Activated naive CD4-positive, alpha-beta T cell (primary cell): ENCODE data around the gene ZNF658.
"Not testable (repeated sequence)": the region's sequence is repeated elsewhere in the genome, so short reads cannot be mapped to it uniquely, and the experiment has no call there.

ENCODE experiments used
- DNase-seq, 4 experiments: peaks; one replicate each; lab custom pipeline; 2025; lab: John Stamatoyannopoulos, UW

ZNF658 gene

DNA sequence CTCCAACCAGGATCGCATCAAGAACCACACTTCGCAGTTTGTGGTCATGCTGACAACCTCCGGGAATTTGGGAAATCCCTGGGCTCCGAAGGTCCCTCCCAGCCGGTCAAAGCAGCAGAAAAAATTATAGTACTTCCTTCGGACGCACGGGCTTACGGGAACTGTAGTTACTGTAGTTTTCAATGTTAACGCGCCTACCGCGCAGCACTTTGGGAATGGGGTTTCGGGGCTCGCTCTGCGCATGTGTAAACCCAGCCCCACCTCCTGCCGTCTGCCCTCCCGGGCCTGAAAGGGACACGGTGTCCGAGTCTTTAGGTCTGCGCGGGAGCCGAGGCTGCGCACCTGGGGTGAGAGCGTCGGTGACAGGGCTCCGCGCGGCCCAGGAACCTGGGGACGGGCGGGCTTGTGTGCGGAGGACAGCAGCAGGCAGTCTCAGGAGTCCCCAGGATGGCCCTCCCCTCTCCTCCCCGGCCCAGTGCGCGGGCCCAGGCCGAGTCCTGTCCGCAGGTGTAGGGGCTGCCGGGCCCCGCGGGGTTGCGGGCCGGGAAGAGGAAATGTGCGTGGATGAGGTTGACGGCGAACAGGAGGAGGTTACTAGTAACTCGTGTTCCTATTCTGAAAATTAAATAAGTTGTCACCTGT is at the start of gene ZNF658:
Gene ZNF658, plus strand, starts transcription at position 236 of the 642 bp plus-strand sequence. CDS start 2,837 bp downstream, outside the sequence.
- DNase-seq, result not testable (repeated sequence)

DNA sequence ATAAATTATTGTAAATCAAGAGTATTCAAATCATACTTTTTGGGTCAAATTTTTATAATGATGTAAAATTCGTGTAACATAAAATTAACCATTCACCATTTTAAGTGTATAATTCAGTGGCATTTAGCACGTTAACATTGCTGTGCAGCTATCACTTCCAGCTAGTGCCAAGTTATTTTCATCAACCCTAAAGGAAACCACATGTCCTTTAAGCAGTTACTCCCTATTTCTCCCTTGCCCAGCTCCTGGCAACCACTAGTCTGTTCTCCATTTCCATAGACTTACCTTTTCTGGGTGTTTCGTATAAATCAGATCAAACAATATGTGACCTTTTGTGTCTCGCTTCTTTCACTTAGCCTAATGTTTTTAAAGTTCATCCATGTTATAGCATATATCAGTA is 38.8 kb upstream of the ZNF658 start:
- not testable (repeated sequence) for DNase-seq

DNA sequence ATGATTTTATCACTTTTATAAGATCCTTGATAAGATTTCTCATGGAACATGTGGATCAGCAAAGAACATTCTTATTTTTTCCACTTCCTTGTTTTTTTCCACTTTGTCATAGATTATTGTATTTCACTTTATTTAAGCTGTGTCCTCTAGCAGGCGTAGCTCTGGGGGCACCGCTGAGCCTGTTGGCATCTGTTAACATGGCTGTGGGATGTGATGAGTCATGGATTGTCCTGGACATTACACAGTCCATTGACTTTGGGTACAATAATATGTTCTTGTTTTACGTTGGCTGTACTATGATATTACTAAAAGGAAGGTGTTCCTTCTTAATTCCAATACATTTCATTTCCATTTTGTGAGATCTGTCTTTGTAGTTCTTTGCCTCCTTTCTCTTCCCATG is 31.9 kb upstream of the ZNF658 start:
- not testable (repeated sequence) for DNase-seq

DNA sequence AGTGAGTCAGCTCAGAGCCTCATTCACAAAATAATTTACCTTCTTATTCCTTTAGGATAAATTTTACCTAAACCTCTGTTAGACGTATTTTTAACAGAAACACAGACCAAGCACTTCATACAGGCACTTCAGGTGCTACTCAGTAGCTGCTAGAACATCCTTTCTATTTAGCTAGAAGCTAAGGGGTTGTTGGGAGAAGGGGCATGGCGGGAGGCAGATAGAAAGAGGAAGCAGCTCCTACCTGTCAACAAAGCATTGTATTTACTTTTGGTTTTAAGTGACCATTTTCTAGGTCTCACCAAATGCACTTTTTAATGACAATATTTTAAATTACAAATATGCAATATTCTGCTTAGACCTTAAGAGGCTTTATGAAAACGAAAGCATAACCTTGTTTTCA is 19.9 kb upstream of the ZNF658 start:
- DNase-seq, result not testable (repeated sequence)

DNA sequence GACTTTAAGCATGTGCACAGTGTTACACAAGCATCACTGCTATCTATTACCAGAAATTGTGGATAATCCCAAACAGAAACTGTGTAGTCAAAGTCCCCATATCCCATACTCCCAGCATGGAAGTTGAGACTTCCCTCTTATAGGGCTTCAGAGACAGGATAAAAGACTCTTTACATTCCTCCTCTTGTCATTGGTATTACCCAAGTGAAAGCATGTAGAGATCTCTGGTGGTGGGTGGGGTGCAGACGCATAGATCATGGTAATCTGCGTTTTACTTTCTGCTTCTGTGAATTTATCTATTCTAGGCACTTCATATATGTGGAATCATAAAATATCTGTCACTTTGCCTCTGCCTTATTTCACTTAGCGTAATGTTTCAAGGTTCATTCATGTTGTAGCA is 18.7 kb upstream of the ZNF658 start:
- not testable (repeated sequence) for DNase-seq

DNA sequence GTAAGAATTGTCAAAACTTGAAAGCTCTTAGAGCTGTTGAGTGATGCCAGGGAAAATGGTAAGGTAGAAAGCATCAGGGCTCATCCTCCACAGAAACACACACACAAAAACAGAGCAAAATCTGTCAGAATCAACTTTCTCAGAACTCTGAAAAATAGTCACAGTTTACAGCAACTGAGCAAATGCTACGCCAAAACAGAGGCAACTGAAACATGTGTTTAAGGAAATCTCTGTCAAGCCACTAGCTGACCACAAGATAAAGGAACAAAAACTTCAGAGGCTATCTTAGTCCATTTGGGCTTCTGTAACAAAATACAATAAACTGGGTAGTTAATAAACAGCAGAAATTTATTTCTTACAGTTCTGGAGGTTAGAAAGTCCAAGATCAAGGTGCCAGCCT is 10.2 kb upstream of the ZNF658 start:
- not testable (repeated sequence) for DNase-seq

DNA sequence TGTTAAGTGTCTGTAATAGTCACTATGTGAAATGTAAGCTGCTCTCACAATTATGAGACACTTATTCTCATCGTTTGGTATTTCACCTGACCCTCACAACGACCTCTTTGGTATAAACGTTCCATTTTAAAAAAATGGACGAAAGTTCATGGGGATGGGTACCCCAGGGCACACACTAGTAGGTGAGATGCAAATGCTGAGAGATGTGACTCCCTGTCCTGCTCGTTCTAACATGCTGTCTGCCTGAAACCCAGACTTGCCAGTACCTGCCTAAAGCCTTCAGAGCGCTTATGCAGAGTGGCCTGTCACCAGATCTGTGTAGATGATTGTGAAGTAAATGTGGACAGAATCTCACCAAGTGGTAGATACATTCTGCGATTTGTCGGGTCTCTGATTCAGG is 616 bp downstream of the ZNF658 start:
- not testable (repeated sequence) for DNase-seq

DNA sequence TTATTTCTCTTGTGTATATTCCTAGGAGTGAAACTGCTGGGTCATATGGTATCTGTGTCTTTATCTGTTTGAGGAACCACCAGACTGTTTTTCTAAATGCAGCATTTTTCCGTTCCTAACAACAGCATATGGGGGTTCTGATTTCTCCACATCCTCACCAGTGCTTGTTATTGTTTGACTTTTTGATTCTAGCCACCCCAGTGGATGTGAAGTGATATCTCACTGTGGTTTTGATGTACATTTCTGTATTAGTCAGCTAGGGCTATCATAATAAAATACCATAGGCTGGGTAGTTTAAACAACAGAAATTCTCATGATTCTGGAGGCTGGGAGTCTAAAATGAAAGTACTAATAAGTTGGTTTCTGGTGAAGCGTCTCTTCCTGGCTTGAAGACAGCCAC is 9.0 kb downstream of the ZNF658 start:
- not testable (repeated sequence) for DNase-seq

DNA sequence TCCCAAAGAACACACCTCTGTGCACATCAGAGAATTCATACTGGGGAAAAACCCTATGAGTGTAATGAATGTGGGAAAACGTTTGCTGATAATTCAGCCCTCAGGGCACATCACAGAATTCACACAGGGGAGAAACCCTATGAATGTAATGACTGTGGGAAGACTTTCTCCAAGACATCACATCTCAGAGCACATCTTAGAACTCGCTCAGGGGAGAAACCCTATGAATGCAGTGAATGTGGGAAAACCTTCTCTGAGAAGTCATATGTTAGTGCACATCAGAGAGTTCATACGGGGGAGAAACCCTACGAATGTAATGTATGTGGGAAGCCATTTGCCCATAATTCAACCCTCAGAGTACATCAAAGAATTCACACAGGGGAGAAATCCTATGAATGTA is 19.5 kb downstream of the ZNF658 start:
- not testable (repeated sequence) for DNase-seq

DNA sequence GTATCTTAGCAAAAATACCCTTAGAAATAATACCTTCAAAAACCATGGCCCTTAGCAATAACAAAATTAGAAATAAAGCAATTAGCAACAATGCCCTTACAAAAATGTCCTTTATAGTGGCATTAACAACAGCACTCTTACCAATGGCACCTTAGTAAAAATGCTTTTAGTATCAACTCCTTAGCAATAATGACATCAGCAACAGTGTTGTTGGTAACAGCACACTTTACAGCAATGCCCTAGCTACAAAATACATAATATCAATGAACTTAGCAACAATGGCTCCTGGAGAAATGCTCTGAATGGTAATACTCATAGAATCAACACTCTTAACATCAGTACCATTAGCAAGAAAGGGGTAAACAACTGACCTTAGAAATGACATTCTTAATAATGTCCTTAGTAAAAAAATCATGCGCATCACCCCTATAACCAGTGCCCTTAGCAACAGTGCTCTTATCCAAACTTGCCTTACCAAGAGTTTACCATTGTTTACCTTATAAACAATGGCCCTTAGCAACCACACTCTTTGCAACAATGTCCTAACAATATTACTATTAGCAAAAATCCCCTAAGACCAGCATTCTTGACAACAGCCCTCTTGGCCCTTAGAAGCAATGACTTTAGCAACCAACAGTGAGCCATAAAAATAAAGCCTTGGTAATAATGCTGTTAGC is 35.8 kb downstream of the ZNF658 start:
- DNase-seq, result not testable (repeated sequence)

DNA sequence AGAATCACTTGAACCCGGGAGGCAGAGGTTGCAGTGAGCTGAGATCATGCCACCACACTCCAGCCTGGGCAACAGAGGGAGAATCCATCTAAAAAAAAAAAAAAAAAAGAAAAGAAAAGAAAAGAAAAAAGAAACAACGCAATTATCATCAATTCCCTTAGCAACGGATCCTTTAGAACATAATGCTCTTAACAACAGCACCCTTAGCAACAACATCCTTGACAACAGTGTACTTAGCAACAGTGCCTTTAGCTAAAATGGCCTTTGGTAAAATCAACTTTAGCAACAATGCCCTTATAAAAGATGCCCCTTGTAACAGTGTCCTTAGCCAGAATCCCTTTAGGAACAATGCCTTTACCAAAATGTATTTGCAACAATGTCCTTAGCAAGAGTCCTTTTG is 37.1 kb downstream of the ZNF658 start:
- not testable (repeated sequence) for DNase-seq

DNA sequence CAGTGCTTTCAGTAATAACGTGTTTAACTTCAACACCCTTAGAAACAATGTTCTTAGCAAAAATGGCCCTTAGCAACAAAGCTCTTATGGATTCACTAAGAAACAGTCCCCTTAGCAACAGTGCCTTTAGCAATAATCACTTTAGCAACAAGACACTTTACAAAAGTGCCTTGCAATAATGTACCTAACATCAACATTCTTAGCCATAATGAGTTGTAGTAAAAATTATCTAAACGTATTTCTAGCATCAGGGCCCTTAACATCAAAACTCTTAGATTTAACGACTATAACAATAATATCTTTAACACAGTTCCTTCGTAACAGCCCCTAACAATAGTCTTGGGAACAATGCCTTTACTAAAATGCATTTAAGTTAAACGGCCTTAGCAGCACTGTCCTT is 37.8 kb downstream of the ZNF658 start:
- not testable (repeated sequence) for DNase-seq

DNA sequence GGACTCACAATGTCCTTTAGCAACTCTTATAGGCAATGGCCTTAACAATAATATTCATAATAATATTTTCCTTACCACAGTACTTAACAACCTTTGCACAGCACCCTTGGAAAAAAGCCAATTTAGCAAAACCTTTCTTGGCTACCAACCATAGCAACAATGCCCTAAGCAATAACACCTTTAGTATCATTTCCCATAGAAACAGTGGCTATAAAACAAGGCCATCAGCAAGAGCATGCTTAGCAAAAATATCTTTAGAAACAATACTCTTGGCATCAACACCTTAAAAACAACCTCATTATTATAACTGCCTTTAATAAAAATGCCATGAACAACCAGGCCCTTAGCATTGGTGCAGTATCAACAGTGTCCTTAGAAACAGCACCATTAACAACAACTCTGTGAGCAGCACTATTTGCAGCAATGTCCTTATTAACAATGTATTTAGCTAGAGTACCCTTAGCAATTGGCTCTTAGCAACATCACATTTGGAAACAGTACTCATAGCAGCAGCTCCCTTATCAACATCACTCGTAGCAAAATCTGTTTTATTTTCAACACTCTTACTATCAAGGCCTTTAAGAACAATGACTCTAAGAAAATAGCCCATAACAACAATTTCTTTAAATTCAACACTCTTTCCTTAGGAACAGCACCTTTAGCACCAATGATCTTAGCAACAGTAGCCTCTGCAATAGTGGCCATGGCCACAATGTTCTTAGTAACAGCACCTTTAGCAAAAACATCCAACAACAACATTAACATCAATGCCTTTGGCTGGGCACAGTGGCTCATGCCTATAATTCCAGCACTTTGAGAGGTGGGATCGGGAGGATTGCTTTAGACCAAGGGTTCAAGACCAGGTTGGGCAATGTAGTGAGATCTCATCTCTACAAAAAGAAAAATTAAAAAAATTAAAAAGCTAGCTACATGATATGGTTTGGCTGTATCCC is 39.6 kb downstream of the ZNF658 start:
- not testable (repeated sequence) for DNase-seq

DNA sequence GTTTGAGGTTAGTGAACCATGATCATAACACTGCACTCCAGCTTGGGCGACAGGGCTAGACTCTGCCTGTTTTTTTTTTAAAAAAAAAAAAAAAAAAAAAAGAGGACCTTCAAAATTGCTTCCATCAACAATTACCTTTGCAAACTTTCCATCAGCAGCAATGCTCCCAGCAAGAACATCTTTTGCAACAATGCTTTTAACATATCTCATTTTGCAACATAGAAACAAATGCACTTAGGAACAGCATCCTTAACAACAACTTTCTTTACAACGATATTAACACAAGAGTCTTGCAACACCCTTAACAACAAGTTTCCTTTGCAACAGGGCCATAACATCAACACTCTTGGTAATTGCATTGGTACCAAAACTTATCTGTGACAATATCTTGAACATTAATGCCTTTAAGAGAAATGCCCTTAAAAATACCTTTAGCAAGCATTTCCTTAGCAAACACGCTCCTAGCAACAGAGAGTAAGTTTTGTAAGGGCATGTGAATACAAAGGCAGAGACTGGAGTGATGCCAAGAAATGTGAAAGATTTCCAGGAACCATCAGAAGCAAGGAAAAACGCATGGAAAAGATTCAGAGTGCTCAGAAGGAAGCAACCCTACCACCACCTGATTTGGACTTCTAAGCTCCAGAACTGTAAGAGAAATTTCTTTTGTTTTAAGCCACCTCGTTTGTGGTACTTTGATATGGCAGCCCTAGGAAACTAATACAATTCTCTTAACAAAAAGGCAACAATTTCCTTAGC is 42.1 kb downstream of the ZNF658 start:
- not testable (repeated sequence) for DNase-seq

DNA sequence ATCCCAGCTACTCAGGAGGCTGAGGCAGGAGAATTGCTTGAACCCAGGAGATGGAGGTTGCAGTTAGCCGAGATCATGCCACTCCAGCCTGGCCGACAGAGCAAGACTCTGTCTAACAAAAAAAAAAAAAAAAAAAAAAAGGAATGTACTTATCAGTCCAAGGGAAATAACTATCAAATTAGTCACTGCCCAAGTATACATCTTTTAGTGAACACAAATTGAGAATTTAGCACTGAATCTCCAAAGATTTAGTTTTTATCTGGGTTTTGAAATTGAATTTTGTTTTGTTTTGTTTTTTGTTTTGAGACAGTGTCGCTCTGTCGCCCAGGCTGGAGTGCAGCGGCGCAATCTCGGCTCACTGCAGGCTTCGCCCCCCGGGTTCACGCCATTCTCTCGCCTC is 52.1 kb downstream of the ZNF658 start:
- not testable (repeated sequence) for DNase-seq
